RPMI8226 (cell line): ENCODE data around the gene UGT1A8.

Source experiments
- DNase-seq: peaks from one replicate; pipeline ENCODE4 v3.0.0-alpha.2; 2015

Gene UGT1A8

GRCh38 chr2:233772153-233772552 lies 154.7 kb downstream of the UGT1A8 start:
- no peak for DNase-seq

GRCh38 chr2:233772583-233772982 lies 155.2 kb downstream of the UGT1A8 start:
- no peak for DNase-seq

GRCh38 chr2:233773854-233774253 lies 156.4 kb downstream of the UGT1A8 start:
- no peak for DNase-seq

GRCh38 chr2:233775414-233775813 lies 158.0 kb downstream of the UGT1A8 start:
- no peak for DNase-seq

- no peak for DNase-seq
These were observed 160.6 kb downstream of the UGT1A8 start, which contains the start of gene MROH2A for GRCh38 chr2:233778030-233778429. Gene MROH2A, plus strand, starts transcription at chr2:233778330. Its CDS starts 1,029 bp downstream, at chr2:233779359.

GRCh38 chr2:233779722-233780121 lies 162.3 kb downstream of the UGT1A8 start:
- DNase-seq, result no peak

- DNase-seq, result no peak
These were observed 163.3 kb downstream of the UGT1A8 start for GRCh38 chr2:233780771-233781170.

- no peak for DNase-seq
These were observed 172.1 kb downstream of the UGT1A8 start for GRCh38 chr2:233789554-233789953.

- no peak for DNase-seq
These were observed 173.9 kb downstream of the UGT1A8 start for GRCh38 chr2:233791151-233791882.

GRCh38 chr2:233791883-233792329 lies 174.5 kb downstream of the UGT1A8 start:
- no peak for DNase-seq

- DNase-seq, result no peak
These were observed 175.3 kb downstream of the UGT1A8 start for GRCh38 chr2:233792720-233793119.

- no peak for DNase-seq
These were observed 176.2 kb downstream of the UGT1A8 start for GRCh38 chr2:233793465-233794127.

- DNase-seq, result no peak
These were observed 176.8 kb downstream of the UGT1A8 start for GRCh38 chr2:233794128-233794658.

- no peak for DNase-seq
These were observed 178.3 kb downstream of the UGT1A8 start for GRCh38 chr2:233795735-233796171.

- no peak for DNase-seq
These were observed 178.8 kb downstream of the UGT1A8 start for GRCh38 chr2:233796254-233796653.

GRCh38 chr2:233798335-233799086 lies 181.1 kb downstream of the UGT1A8 start:
- DNase-seq, result no peak

- no peak for DNase-seq
These were observed 181.7 kb downstream of the UGT1A8 start for GRCh38 chr2:233799087-233799665.

- no peak for DNase-seq
These were observed 182.3 kb downstream of the UGT1A8 start for GRCh38 chr2:233799716-233800115.

- no peak for DNase-seq
These were observed 182.8 kb downstream of the UGT1A8 start for GRCh38 chr2:233800208-233800607.

GRCh38 chr2:233801357-233802131 lies 184.1 kb downstream of the UGT1A8 start:
- peak; percentile 52 for DNase-seq

- DNase-seq, result no peak
These were observed 184.8 kb downstream of the UGT1A8 start for GRCh38 chr2:233802132-233802815.
